Astrocyte (in vitro differentiated cells and primary cell): ENCODE results near the gene SIN3B.

Source experiments
- EZH2 ChIP-seq: IDR thresholded peaks from 2 replicates; pipeline ENCODE4 v1.6.1; 2012; ENCODE audit warnings: mild to moderate bottlenecking, low read length, inconsistent platforms; ENCODE audit not compliant: insufficient read depth
- TF ChIP-seq, protein P1 (sequence below): IDR thresholded peaks from 2 replicates; pipeline ENCODE4 v1.5.1; 2011; ENCODE audit warnings: low read depth, mild to moderate bottlenecking, inconsistent platforms, low read length, moderate library complexity; ENCODE audit not compliant: insufficient read depth

- TF ChIP-seq, protein P1, sequence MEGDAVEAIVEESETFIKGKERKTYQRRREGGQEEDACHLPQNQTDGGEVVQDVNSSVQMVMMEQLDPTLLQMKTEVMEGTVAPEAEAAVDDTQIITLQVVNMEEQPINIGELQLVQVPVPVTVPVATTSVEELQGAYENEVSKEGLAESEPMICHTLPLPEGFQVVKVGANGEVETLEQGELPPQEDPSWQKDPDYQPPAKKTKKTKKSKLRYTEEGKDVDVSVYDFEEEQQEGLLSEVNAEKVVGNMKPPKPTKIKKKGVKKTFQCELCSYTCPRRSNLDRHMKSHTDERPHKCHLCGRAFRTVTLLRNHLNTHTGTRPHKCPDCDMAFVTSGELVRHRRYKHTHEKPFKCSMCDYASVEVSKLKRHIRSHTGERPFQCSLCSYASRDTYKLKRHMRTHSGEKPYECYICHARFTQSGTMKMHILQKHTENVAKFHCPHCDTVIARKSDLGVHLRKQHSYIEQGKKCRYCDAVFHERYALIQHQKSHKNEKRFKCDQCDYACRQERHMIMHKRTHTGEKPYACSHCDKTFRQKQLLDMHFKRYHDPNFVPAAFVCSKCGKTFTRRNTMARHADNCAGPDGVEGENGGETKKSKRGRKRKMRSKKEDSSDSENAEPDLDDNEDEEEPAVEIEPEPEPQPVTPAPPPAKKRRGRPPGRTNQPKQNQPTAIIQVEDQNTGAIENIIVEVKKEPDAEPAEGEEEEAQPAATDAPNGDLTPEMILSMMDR, result no peak
- TF ChIP-seq EZH2, result no peak
Measured at GRCh38 chr19:16917401-16917800, 88.2 kb downstream of the SIN3B start.
